Neural cell (in vitro differentiated cells): ENCODE measurements around the gene PLCD1. TPM values are rescaled to one million over a fixed set of nuclear protein-coding genes. Genes with fewer than 3 reads are reported as not detected.

ENCODE experiments used
- H2AFZ ChIP-seq: fragments of 200-600, 300-800 bp; sonication (generic), shearing (Covaris generic); 2 replicates; pipeline ENCODE4 v1.6.0; 2014; ENCODE audit warnings: low read depth, mild to moderate bottlenecking, antibody characterized with exemption, low read length, moderate library complexity
- H3F3A ChIP-seq: fragments of 200-600 bp; shearing (Covaris generic); 2 replicates; pipeline ENCODE4 v1.6.1; 2016; ENCODE audit warnings: mild to moderate bottlenecking, moderate library complexity, mixed read lengths, antibody characterized with exemption, low read length; ENCODE audit not compliant: insufficient read depth, poor library complexity, severe bottlenecking
- H3K27ac ChIP-seq: fragments of 200-600, 300-800 bp; sonication (generic), shearing (Covaris generic); 2 replicates; pipeline ENCODE4 v1.5.1; 2014; ENCODE audit warnings: mild to moderate bottlenecking, low read length, moderate library complexity
- H3K27me3 ChIP-seq: fragments of 300-800, 200-600 bp; sonication (generic), shearing (Covaris generic); 2 replicates; pipeline ENCODE4 v1.6.0; 2014; ENCODE audit warnings: mild to moderate bottlenecking, low read depth, low read length, moderate library complexity; ENCODE audit not compliant: insufficient read depth
- H3K36me3 ChIP-seq: fragments of 300-800, 200-600 bp; sonication (generic), shearing (Covaris generic); 2 replicates; pipeline ENCODE4 v1.5.1; 2014; ENCODE audit warnings: mild to moderate bottlenecking, antibody characterized with exemption, low read length, moderate library complexity; ENCODE audit not compliant: insufficient read depth
- H3K4me2 ChIP-seq: fragments of 300-800, 200-600 bp; sonication (generic), shearing (Covaris generic); 2 replicates; pipeline ENCODE4 v1.6.0; 2014; ENCODE audit warnings: mild to moderate bottlenecking, low read length
- H3K4me3 ChIP-seq: fragments of 300-800, 200-600 bp; sonication (generic), shearing (Covaris generic); 2 replicates; pipeline ENCODE4 v1.5.1; 2014; ENCODE audit warnings: mild to moderate bottlenecking, low read length, moderate library complexity
- H3K79me2 ChIP-seq: fragments of 200-600 bp; shearing (Covaris generic); replicated peaks from 2 replicates; pipeline ENCODE4 v1.6.0; 2014; ENCODE audit warnings: mild to moderate bottlenecking, low read length, moderate library complexity; ENCODE audit not compliant: insufficient read depth
- H3K9ac ChIP-seq: fragments of 300-800, 200-600 bp; sonication (generic), shearing (Covaris generic); 2 replicates; pipeline ENCODE4 v1.6.1; 2016; ENCODE audit warnings: mild to moderate bottlenecking, low read length, mixed read lengths
- H3K9me2 ChIP-seq: fragments of 200-600 bp; shearing (Covaris generic); 2 replicates; pipeline ENCODE4 v1.6.1; 2016; ENCODE audit warnings: mild to moderate bottlenecking, low read length, mixed read lengths; ENCODE audit not compliant: insufficient read depth
- H3K9me3 ChIP-seq: fragments of 200-600, 300-800 bp; sonication (generic), shearing (Covaris generic); 2 replicates; pipeline ENCODE4 v1.6.1; 2016; ENCODE audit warnings: mild to moderate bottlenecking, mixed run types, low read length, moderate library complexity, mixed read lengths
- H4K20me1 ChIP-seq: fragments of 200-600 bp; shearing (Covaris generic); 2 replicates; pipeline ENCODE4 v1.6.1; 2016; ENCODE audit warnings: mild to moderate bottlenecking, mixed run types; ENCODE audit not compliant: insufficient read depth
- CTCF ChIP-seq: fragments of 450-650 bp; IDR thresholded peaks from 2 replicates; pipeline ENCODE4 v1.5.1; 2014; ENCODE audit warnings: antibody characterized with exemption, mild to moderate bottlenecking, moderate library complexity; ENCODE audit not compliant: poor library complexity, severe bottlenecking
- EP300 ChIP-seq: fragments of 450-650 bp; conservative IDR thresholded peaks from 2 replicates; pipeline ENCODE4 v1.6.1; 2014; ENCODE audit warnings: antibody characterized with exemption, mild to moderate bottlenecking, moderate library complexity; ENCODE audit not compliant: poor library complexity, severe bottlenecking
- EZH2 ChIP-seq: fragments of 200-600, 300-800 bp; shearing (Covaris generic), sonication (generic); IDR thresholded peaks from 2 replicates; pipeline ENCODE4 v1.6.1; 2014; ENCODE audit warnings: antibody characterized with exemption, low read length, borderline replicate concordance, mild to moderate bottlenecking; ENCODE audit not compliant: insufficient read depth, poor library complexity, severe bottlenecking
- MXI1 ChIP-seq: fragments of 450-650 bp; conservative IDR thresholded peaks from 2 replicates; pipeline ENCODE4 v1.6.1; 2014; ENCODE audit warnings: antibody characterized with exemption, mild to moderate bottlenecking; ENCODE audit not compliant: poor library complexity, severe bottlenecking
- POLR2AphosphoS5 ChIP-seq: IDR thresholded peaks from 2 replicates; pipeline ENCODE4 v1.6.1; 2012
- RAD21 ChIP-seq: fragments of 450-650 bp; conservative IDR thresholded peaks from 2 replicates; pipeline ENCODE4 v1.6.1; 2014; ENCODE audit warnings: antibody characterized with exemption, mild to moderate bottlenecking, moderate library complexity
- REST ChIP-seq: IDR thresholded peaks from 2 replicates; pipeline ENCODE4 v1.6.1; 2012; ENCODE audit warnings: borderline replicate concordance
- SMC3 ChIP-seq: fragments of 450-650 bp; conservative IDR thresholded peaks from 2 replicates; pipeline ENCODE4 v1.6.1; 2014; ENCODE audit warnings: antibody characterized with exemption, mild to moderate bottlenecking, moderate library complexity; ENCODE audit not compliant: poor library complexity
- TAF1 ChIP-seq: IDR thresholded peaks from 2 replicates; pipeline ENCODE4 v1.6.1; 2012; ENCODE audit warnings: low read depth
- polyA plus RNA-seq: library from polyadenylated mRNA; depleted of rRNA; stranded (reverse); fragments of >200 nt; gene quantifications from 2 replicates; pipeline ENCODE4 v1.2.3, GENCODE V29; 2014

Gene PLCD1
- polyA plus RNA-seq, 1 donor from 2014 or later, result 4.6 TPM

GRCh38 chr3:38040401-38040800 lies 11.0 kb upstream of the PLCD1 start:
- H3K4me3 ChIP-seq, result no peak overlapping the region
- no peak for TF ChIP-seq POLR2AphosphoS5
- no peak for TF ChIP-seq SMC3
- TF ChIP-seq TAF1, result no peak
- TF ChIP-seq MXI1, result no peak
- H3K79me2 ChIP-seq, result no peaks in the 10 kb centered on the region
- H3K9ac ChIP-seq, result no peak overlapping the region
- H3K9me2 ChIP-seq, result no peaks in the 10 kb centered on the region
- no peaks in the 10 kb centered on the region for H3F3A ChIP-seq
- no peak overlapping the region for H3K4me2 ChIP-seq
- H4K20me1 ChIP-seq, result no peaks in the 10 kb centered on the region
- no peak overlapping the region for H2AFZ ChIP-seq
- H3K36me3 ChIP-seq, result no peaks in the 10 kb centered on the region
- no peak overlapping the region for H3K27ac ChIP-seq
- H3K27me3 ChIP-seq, result peaks cover 20% of the 10 kb centered on the region
- no peaks in the 10 kb centered on the region for H3K9me3 ChIP-seq

- Histone ChIP-seq H4K20me1 (no peaks in the 10 kb centered on the region), H3K27ac (no peak overlapping the region), H3K9ac (no peak overlapping the region), H2AFZ (no peak overlapping the region), H3K9me3 (no peaks in the 10 kb centered on the region), H3K27me3 (peaks cover 20% of the 10 kb centered on the region), H3F3A (no peaks in the 10 kb centered on the region), H3K36me3 (no peaks in the 10 kb centered on the region), H3K4me2 (no peak overlapping the region), H3K4me3 (peak overlapping the region; percentile 68), H3K9me2 (no peaks in the 10 kb centered on the region), H3K79me2 (no peaks in the 10 kb centered on the region)
- TF ChIP-seq CTCF (no peak), TAF1 (no peak), RAD21 (no peak), POLR2AphosphoS5 (no peak), SMC3 (no peak), REST (no peak), EP300 (no peak), EZH2 (no peak), MXI1 (no peak)
These were observed 10.4 kb upstream of the PLCD1 start for GRCh38 chr3:38039899-38040261.
